Mesenteric fat pad (tissue), 1 donor: ENCODE data around the gene UBE2K. TPM values are rescaled to one million over a fixed set of nuclear protein-coding genes. Genes with fewer than 3 reads are reported as not detected.
"Not testable (repeated sequence)": the region's sequence is repeated elsewhere in the genome, so short reads cannot be mapped to it uniquely, and the experiment has no call there.

Experiments used
- DNase-seq: peaks from one replicate; pipeline ENCODE4 v3.0.0-alpha.2; 2020; ENCODE audit warnings: low spot score
- total RNA-seq: library from RNA; stranded (reverse); fragmentation: NEBNext Ultra II Directional; extraction: Animal tissue kit (Norgen Biotek cat#: 25700); gene quantifications from one replicate; pipeline ENCODE4 v1.2.1, GENCODE V29; 2021
- donor health status: DM: yes; HTN: yes; CAD: no.

The UBE2K gene
- total RNA-seq, 1 donor from 2014 or later = 71.8 TPM

- DNase-seq = no peak
Measured at GRCh38 chr4:39687014-39687413, 10.9 kb upstream of the UBE2K start.

DNA sequence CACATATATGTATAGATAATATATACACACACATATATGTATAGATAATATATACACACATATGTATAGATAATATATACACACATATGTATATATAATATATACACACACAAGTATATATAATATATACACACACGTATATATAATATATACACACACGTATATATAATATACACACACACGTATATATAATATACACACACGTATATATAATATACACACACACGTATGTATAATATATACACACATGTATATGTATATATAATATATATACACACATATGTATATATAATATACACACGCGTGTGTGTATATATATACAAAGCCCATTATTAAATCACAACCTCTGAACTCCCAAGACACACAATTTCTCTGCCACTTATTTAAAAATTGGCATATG lies 8.0 kb upstream of the UBE2K start:
- no peak for DNase-seq

DNA sequence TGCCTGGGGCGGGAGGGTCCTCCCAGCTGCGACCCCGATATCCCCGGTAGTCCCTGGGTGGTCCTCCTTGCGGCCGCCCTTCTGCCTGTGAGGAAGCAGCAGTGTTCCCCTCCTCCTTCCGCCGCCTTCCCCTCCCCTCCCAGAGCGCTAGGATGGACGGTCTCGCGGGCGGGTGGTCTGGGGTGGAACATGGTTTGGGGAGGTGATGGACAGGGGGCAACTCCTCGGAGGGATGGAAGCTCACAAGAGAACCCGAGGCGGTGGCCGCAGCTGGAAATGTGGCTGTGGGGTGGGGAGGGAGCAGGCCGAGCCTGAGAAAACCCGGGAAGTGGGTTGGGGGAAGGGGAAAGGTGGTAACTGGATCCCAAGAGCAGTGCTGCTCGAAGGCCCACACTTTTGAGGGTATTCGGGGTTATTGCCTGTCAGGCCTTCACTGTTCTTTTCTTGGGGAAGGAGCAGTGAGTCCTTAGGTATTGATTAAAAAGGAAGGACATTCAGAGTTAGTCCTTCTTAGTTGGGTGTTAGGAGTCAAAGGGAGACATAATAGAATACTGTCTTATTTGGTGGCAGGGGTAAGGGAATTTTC lies 581 bp downstream of the UBE2K start:
- DNase-seq = no peak

GRCh38 chr4:39699687-39700409 lies 1.9 kb downstream of the UBE2K start:
- no peak for DNase-seq

GRCh38 chr4:39700554-39700953 lies 2.6 kb downstream of the UBE2K start:
- no peak for DNase-seq

DNA sequence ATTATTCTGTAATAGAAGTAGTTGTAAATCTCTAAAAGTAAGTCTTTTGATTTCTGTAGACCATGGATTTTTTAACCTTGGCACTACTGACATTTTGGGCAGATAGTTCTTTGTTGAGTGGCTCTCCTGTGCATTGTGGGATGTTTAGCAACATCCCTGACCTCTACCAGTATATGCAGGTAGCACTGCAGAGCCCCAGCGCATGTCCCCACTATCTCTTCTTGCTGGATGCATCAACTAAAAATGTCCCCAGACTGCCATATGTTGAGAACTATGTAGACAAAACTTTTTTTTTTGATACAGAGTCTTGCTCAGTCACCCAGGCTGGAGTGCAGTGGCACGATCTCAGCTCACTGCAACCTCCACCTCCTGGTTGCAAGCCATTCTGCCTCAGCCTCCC lies 4.8 kb downstream of the UBE2K start:
- DNase-seq = no peak

GRCh38 chr4:39704789-39705188 lies 6.9 kb downstream of the UBE2K start:
- DNase-seq = not testable (repeated sequence)

DNA sequence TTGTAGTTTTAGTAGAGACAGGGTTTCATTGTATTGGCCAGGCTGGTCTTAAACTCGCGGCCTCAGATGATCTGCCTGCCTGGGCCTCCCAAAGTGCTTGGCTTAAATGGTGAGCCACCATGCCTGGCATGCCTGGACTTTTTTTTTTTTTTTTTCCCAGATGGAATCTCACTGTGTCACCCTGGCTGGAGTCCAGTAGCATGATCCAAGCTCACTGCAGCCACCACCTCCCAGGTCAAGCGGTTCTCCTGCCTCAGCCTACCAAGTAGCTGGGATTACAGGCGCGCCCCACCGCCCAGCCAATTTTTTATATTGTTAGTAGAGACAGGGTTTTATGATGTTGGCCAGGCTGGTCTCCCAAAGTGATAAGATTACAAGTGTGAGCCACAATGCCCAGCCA lies 8.4 kb downstream of the UBE2K start:
- DNase-seq = no peak

- DNase-seq = no peak
Measured at GRCh38 chr4:39706741-39707511, 9.0 kb downstream of the UBE2K start.

GRCh38 chr4:39710098-39710896 lies 12.4 kb downstream of the UBE2K start:
- no peak for DNase-seq

GRCh38 chr4:39712819-39713607 lies 15.1 kb downstream of the UBE2K start:
- no peak for DNase-seq

GRCh38 chr4:39713691-39714090 lies 15.8 kb downstream of the UBE2K start:
- DNase-seq = no peak

- DNase-seq = no peak
Measured at GRCh38 chr4:39714166-39714565, 16.2 kb downstream of the UBE2K start.

- no peak for DNase-seq
Measured at GRCh38 chr4:39715788-39716187, 17.9 kb downstream of the UBE2K start.

DNA sequence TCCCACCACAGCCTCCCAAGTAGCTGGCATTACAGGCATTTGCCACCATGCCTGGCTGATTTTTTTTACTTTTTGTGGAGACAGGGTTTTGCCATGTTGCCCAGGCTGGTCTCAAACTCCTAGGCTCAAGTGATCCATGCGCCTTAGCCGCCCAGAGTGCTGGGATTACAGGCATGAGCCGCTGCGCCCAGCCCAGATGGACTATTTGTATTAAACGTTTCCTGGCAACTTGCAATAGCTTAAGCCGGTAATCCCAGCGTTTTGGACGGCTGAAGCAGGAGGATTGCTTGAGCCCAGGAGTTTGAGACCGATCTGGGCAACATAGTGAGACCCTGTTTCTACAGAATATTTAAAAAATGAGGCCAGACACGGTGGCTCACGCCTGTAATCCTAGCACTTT lies 18.4 kb downstream of the UBE2K start:
- peak; percentile 69 for DNase-seq

GRCh38 chr4:39717743-39718142 lies 19.8 kb downstream of the UBE2K start:
- not testable (repeated sequence) for DNase-seq

DNA sequence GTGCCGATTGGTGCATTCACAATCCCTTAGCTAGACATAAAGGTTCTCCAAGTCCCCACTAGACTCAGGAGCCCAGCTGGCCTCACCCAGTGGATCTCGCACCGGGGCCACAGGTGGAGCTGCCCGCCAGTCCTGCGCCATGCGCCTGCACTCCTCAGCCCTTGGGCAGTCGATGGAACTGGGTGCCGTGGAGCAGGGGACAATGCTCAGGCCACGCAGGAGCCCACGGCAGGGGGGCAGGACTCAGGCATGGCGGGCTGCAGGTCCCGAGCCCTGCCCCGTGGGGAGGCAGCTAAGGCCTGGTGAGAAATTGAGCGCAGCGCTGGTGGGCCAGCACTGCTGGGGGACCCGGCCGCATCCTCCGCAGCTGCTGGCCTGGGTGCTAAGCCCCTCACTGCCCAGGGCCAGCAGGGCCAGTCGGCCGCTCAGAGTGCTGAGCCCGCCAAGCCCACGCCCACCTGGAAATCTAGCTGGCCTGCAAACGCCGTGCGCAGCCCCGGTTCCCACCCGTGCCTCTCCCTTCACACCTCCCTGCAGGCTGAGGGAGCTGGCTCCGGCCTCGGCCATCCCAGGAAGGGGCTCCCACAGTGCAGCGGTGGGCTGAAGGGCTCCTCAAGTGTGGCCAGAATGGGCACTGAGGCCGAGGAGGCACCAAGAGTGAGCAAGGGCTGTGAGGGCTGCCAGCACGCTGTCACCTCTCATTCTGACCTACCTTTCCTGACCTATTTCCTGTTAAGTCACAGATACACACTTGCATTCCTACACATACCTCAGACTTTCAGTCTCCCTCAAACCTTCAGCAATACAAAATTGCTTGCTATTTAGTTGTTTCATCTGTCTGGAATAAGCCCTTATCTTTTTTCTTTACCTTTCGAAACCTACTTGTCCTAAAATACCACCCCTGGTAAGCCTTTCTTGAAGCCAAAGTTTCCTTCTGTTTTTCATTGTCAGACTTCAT lies 20.7 kb downstream of the UBE2K start:
- DNase-seq = peak; percentile 69

GRCh38 chr4:39719804-39720580 lies 22.1 kb downstream of the UBE2K start:
- no peak for DNase-seq

DNA sequence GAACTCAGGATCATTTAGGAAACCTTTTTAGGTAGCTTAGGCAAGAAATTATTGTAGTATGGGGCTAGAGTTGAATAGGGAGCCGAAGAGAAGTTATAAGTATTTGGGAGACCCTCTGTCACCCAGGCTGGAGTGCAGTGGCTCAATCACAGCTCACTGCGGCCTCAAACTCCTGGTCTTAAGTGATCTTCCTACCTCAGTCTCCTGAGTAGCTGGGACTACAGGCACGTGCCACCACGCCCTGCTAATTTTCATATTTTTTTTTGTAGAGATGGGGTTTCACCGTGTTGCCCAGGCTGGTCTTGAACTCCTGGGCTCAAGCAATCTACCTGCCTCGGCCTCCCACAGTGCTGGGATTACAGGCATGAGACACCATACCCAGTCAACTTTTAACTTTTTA lies 23.3 kb downstream of the UBE2K start:
- not testable (repeated sequence) for DNase-seq
